T-helper 1 cell treated with Interleukin-12 subunit alpha and Interleukin-12 subunit beta and Interleukin-4 antibody, amounts not matched to agents 30 μg/mL and 1 μg/mL, for 36 hours (primary cell): ENCODE measurements around the gene SYT9.
"Not testable (repeated sequence)": the region's sequence is repeated elsewhere in the genome, so short reads cannot be mapped to it uniquely, and the experiment has no call there.

ENCODE experiments used
- H3K27ac Mint-ChIP-seq: one replicate; pipeline ENCODE4 v1.8.0; 2021; ENCODE audit warnings: mild to moderate bottlenecking, mixed read lengths
- H3K27me3 Mint-ChIP-seq: one replicate; pipeline ENCODE4 v1.8.0; 2021; ENCODE audit warnings: low read depth, mixed read lengths
- H3K36me3 Mint-ChIP-seq: one replicate; pipeline ENCODE4 v1.8.0; 2021; ENCODE audit warnings: low read depth, mixed read lengths
- H3K4me1 Mint-ChIP-seq: one replicate; pipeline ENCODE4 v1.8.0; 2021; ENCODE audit warnings: low read depth, mixed read lengths
- H3K4me3 Mint-ChIP-seq: one replicate; pipeline ENCODE4 v1.8.0; 2021; ENCODE audit warnings: mild to moderate bottlenecking, moderate library complexity, mixed read lengths
- H3K9me3 Mint-ChIP-seq: one replicate; pipeline ENCODE4 v1.8.0; 2021; ENCODE audit warnings: mixed read lengths

The SYT9 gene

GRCh38 chr11:7292922-7293321 lies 41.2 kb downstream of the SYT9 start:
- no peak overlapping the region for H3K27ac Mint-ChIP-seq
- no peaks in the 10 kb centered on the region for H3K36me3 Mint-ChIP-seq
- H3K27me3 Mint-ChIP-seq = no peaks in the 10 kb centered on the region
- H3K4me3 Mint-ChIP-seq = no peak overlapping the region
- H3K9me3 Mint-ChIP-seq = no peaks in the 10 kb centered on the region
- H3K4me1 Mint-ChIP-seq = no peaks in the 10 kb centered on the region

- Mint-ChIP-seq H3K9me3 (no peaks in the 10 kb centered on the region), H3K36me3 (no peaks in the 10 kb centered on the region), H3K27ac (no peak overlapping the region), H3K27me3 (no peaks in the 10 kb centered on the region), H3K4me1 (no peaks in the 10 kb centered on the region), H3K4me3 (no peak overlapping the region)
Observed at GRCh38 chr11:7299393-7299792, 47.7 kb downstream of the SYT9 start.

- Mint-ChIP-seq H3K36me3 (no peaks in the 10 kb centered on the region), H3K9me3 (no peaks in the 10 kb centered on the region), H3K4me3 (no peak overlapping the region), H3K27ac (no peak overlapping the region), H3K4me1 (no peaks in the 10 kb centered on the region), H3K27me3 (no peaks in the 10 kb centered on the region)
Observed at GRCh38 chr11:7300281-7300680, 48.6 kb downstream of the SYT9 start.

- Mint-ChIP-seq H3K27me3 (no peaks in the 10 kb centered on the region), H3K36me3 (no peaks in the 10 kb centered on the region), H3K9me3 (no peaks in the 10 kb centered on the region), H3K27ac (no peak overlapping the region), H3K4me1 (no peaks in the 10 kb centered on the region), H3K4me3 (no peak overlapping the region)
Observed at GRCh38 chr11:7303146-7303545, 51.4 kb downstream of the SYT9 start.

GRCh38 chr11:7306900-7307299 lies 55.2 kb downstream of the SYT9 start:
- no peak overlapping the region for H3K27ac Mint-ChIP-seq
- no peaks in the 10 kb centered on the region for H3K36me3 Mint-ChIP-seq
- no peaks in the 10 kb centered on the region for H3K27me3 Mint-ChIP-seq

GRCh38 chr11:7307836-7308235 lies 56.1 kb downstream of the SYT9 start:
- no peaks in the 10 kb centered on the region for H3K9me3 Mint-ChIP-seq

More at GRCh38 chr11:7306900-7307299, 55.2 kb downstream of the SYT9 start:
- Mint-ChIP-seq H3K4me1 (no peaks in the 10 kb centered on the region), H3K4me3 (no peak overlapping the region), H3K9me3 (no peaks in the 10 kb centered on the region)

GRCh38 chr11:7311903-7312302 lies 60.2 kb downstream of the SYT9 start:
- no peak overlapping the region for H3K27ac Mint-ChIP-seq
- H3K9me3 Mint-ChIP-seq = no peaks in the 10 kb centered on the region
- H3K4me1 Mint-ChIP-seq = no peaks in the 10 kb centered on the region
- no peak overlapping the region for H3K4me3 Mint-ChIP-seq
- H3K27me3 Mint-ChIP-seq = no peaks in the 10 kb centered on the region
- H3K36me3 Mint-ChIP-seq = no peaks in the 10 kb centered on the region

More at GRCh38 chr11:7307836-7308235, 56.1 kb downstream of the SYT9 start:
- Mint-ChIP-seq H3K27ac (no peak overlapping the region), H3K36me3 (no peaks in the 10 kb centered on the region), H3K4me3 (no peak overlapping the region), H3K4me1 (no peaks in the 10 kb centered on the region), H3K27me3 (no peaks in the 10 kb centered on the region)

- Mint-ChIP-seq H3K27me3 (no peaks in the 10 kb centered on the region), H3K27ac (no peak overlapping the region), H3K4me3 (no peak overlapping the region), H3K4me1 (no peaks in the 10 kb centered on the region), H3K9me3 (no peaks in the 10 kb centered on the region), H3K36me3 (no peaks in the 10 kb centered on the region)
Observed at GRCh38 chr11:7314811-7315604, 63.3 kb downstream of the SYT9 start.

GRCh38 chr11:7319501-7319900 lies 67.8 kb downstream of the SYT9 start:
- Mint-ChIP-seq H3K27ac (no peak overlapping the region), H3K9me3 (no peaks in the 10 kb centered on the region), H3K27me3 (no peaks in the 10 kb centered on the region), H3K4me3 (no peak overlapping the region), H3K36me3 (no peaks in the 10 kb centered on the region), H3K4me1 (no peaks in the 10 kb centered on the region)

GRCh38 chr11:7320306-7320705 lies 68.6 kb downstream of the SYT9 start:
- Mint-ChIP-seq H3K27me3 (no peaks in the 10 kb centered on the region), H3K27ac (no peak overlapping the region), H3K4me3 (no peak overlapping the region), H3K36me3 (no peaks in the 10 kb centered on the region), H3K9me3 (no peaks in the 10 kb centered on the region), H3K4me1 (no peaks in the 10 kb centered on the region)

GRCh38 chr11:7321473-7322450 lies 70.1 kb downstream of the SYT9 start:
- H3K4me1 Mint-ChIP-seq = no peaks in the 10 kb centered on the region
- H3K27ac Mint-ChIP-seq = no peak overlapping the region
- no peaks in the 10 kb centered on the region for H3K9me3 Mint-ChIP-seq
- no peak overlapping the region for H3K4me3 Mint-ChIP-seq
- H3K27me3 Mint-ChIP-seq = no peaks in the 10 kb centered on the region
- no peaks in the 10 kb centered on the region for H3K36me3 Mint-ChIP-seq

- no peak overlapping the region for H3K4me3 Mint-ChIP-seq
- no peaks in the 10 kb centered on the region for H3K4me1 Mint-ChIP-seq
- H3K9me3 Mint-ChIP-seq = no peaks in the 10 kb centered on the region
- no peak overlapping the region for H3K27ac Mint-ChIP-seq
- no peaks in the 10 kb centered on the region for H3K27me3 Mint-ChIP-seq
- H3K36me3 Mint-ChIP-seq = no peaks in the 10 kb centered on the region
Observed at GRCh38 chr11:7332451-7332850, 80.7 kb downstream of the SYT9 start.

GRCh38 chr11:7332962-7333361 lies 81.3 kb downstream of the SYT9 start:
- H3K4me1 Mint-ChIP-seq = no peaks in the 10 kb centered on the region
- no peaks in the 10 kb centered on the region for H3K27me3 Mint-ChIP-seq
- H3K36me3 Mint-ChIP-seq = no peaks in the 10 kb centered on the region

GRCh38 chr11:7335442-7335841 lies 83.7 kb downstream of the SYT9 start:
- H3K27me3 Mint-ChIP-seq, H3K27ac Mint-ChIP-seq, H3K36me3 Mint-ChIP-seq, H3K9me3 Mint-ChIP-seq, H3K4me3 Mint-ChIP-seq, H3K4me1 Mint-ChIP-seq: not testable (repeated sequence)

More at GRCh38 chr11:7332962-7333361, 81.3 kb downstream of the SYT9 start:
- Mint-ChIP-seq H3K27ac (no peak overlapping the region), H3K9me3 (no peaks in the 10 kb centered on the region), H3K4me3 (no peak overlapping the region)

- no peak overlapping the region for H3K27ac Mint-ChIP-seq
- H3K9me3 Mint-ChIP-seq = no peaks in the 10 kb centered on the region
- H3K4me1 Mint-ChIP-seq = no peaks in the 10 kb centered on the region
- no peaks in the 10 kb centered on the region for H3K36me3 Mint-ChIP-seq
- H3K4me3 Mint-ChIP-seq = no peak overlapping the region
- H3K27me3 Mint-ChIP-seq = peaks cover 5% of the 10 kb centered on the region
Observed at GRCh38 chr11:7341551-7341950, 89.8 kb downstream of the SYT9 start.
